Astrocyte (in vitro differentiated cells and primary cell): Measurements from ENCODE around the gene IFRD2. TPM values are rescaled to one million over a fixed set of nuclear protein-coding genes. Genes with fewer than 3 reads are reported as not detected.

ENCODE experiments used
- DNase-seq: peaks from one replicate; pipeline ENCODE4 v3.0.0-alpha.2; 2010; ENCODE audit warnings: low read depth
- FAIRE-seq: peaks from 2 replicates; lab custom pipeline; 2011; peaks lifted over from hg19 to GRCh38; lab: Jason Lieb, UNC
- H2AFZ ChIP-seq: 2 replicates; pipeline ENCODE4 v1.6.0; 2012; ENCODE audit warnings: low read depth, low read length, inconsistent platforms
- H3K27ac ChIP-seq: 2 replicates; pipeline ENCODE4 v1.5.1; 2011; ENCODE audit warnings: low read depth, low read length, inconsistent platforms
- H3K27me3 ChIP-seq: 2 replicates; pipeline ENCODE4 v1.6.0; 2011; ENCODE audit warnings: low read length, inconsistent platforms; ENCODE audit not compliant: insufficient read depth
- H3K36me3 ChIP-seq: 2 replicates; pipeline ENCODE4 v1.5.1; 2011; ENCODE audit warnings: low read length, inconsistent platforms; ENCODE audit not compliant: insufficient read depth
- H3K4me1 ChIP-seq: 2 replicates; pipeline ENCODE4 v1.5.1; 2011; ENCODE audit warnings: low read length, inconsistent platforms; ENCODE audit not compliant: insufficient read depth
- H3K4me2 ChIP-seq: 2 replicates; pipeline ENCODE4 v1.6.0; 2012; ENCODE audit warnings: low read length, inconsistent platforms
- H3K4me3 ChIP-seq: 2 replicates; pipeline ENCODE4 v1.5.1; 2011; ENCODE audit warnings: low read depth, mild to moderate bottlenecking, low read length, inconsistent platforms; ENCODE audit not compliant: insufficient read depth
- H3K79me2 ChIP-seq: 2 replicates; pipeline ENCODE4 v1.6.0; 2012; ENCODE audit warnings: mild to moderate bottlenecking, low read length, inconsistent platforms; ENCODE audit not compliant: insufficient read depth
- H3K9ac ChIP-seq: 2 replicates; pipeline ENCODE4 v1.6.0; 2012; ENCODE audit warnings: mild to moderate bottlenecking, low read length, inconsistent platforms
- H3K9me3 ChIP-seq: 2 replicates; pipeline ENCODE4 v1.5.1; 2012; ENCODE audit warnings: low read depth, mild to moderate bottlenecking, low read length, inconsistent platforms; ENCODE audit not compliant: insufficient read depth
- H4K20me1 ChIP-seq: 2 replicates; pipeline ENCODE4 v1.6.0; 2012; ENCODE audit warnings: low read length, inconsistent platforms; ENCODE audit not compliant: insufficient read depth
- H3K27ac Mint-ChIP-seq: one replicate; pipeline ENCODE4 v1.8.0; 2021; ENCODE audit warnings: mild to moderate bottlenecking, mixed read lengths; ENCODE audit not compliant: unreplicated experiment
- H3K27me3 Mint-ChIP-seq: one replicate; pipeline ENCODE4 v1.8.0; 2021; ENCODE audit warnings: low read depth, mixed read lengths; ENCODE audit not compliant: unreplicated experiment
- H3K36me3 Mint-ChIP-seq: one replicate; pipeline ENCODE4 v1.8.0; 2021; ENCODE audit warnings: low read depth, mixed read lengths; ENCODE audit not compliant: unreplicated experiment
- H3K4me1 Mint-ChIP-seq: one replicate; pipeline ENCODE4 v1.8.0; 2021; ENCODE audit warnings: low read depth, mixed read lengths; ENCODE audit not compliant: unreplicated experiment
- H3K4me3 Mint-ChIP-seq: one replicate; pipeline ENCODE4 v1.8.0; 2021; ENCODE audit warnings: mild to moderate bottlenecking, moderate library complexity, mixed read lengths; ENCODE audit not compliant: unreplicated experiment
- H3K9me3 Mint-ChIP-seq: one replicate; pipeline ENCODE4 v1.8.0; 2021; ENCODE audit warnings: mild to moderate bottlenecking, mixed read lengths; ENCODE audit not compliant: unreplicated experiment
- CTCF ChIP-seq: IDR thresholded peaks from 2 replicates; pipeline ENCODE4 v1.5.1; 2011; ENCODE audit warnings: low read depth, mild to moderate bottlenecking, inconsistent platforms, low read length, moderate library complexity; ENCODE audit not compliant: insufficient read depth
- EZH2 ChIP-seq: IDR thresholded peaks from 2 replicates; pipeline ENCODE4 v1.6.1; 2012; ENCODE audit warnings: mild to moderate bottlenecking, low read length, inconsistent platforms; ENCODE audit not compliant: insufficient read depth
- total RNA-seq: library from RNA; stranded (reverse); gene quantifications from 2 replicates; pipeline ENCODE4 v1.2.1, GENCODE V29; 2021

Gene IFRD2
- total RNA-seq, 1 donor from 2014 or later = 66.8 TPM

- H2AFZ ChIP-seq = no peak overlapping the region
- FAIRE-seq = no peak
- no peak overlapping the region for H3K27ac ChIP-seq
- no peak for DNase-seq
- no peak for TF ChIP-seq EZH2
- TF ChIP-seq CTCF = peak; percentile 43
- no peak overlapping the region for H3K9ac ChIP-seq
- Mint-ChIP-seq H3K36me3 (peaks cover 9% of the 10 kb centered on the region), H3K27me3 (no peaks in the 10 kb centered on the region), H3K9me3 (no peaks in the 10 kb centered on the region), H3K4me3 (peak overlapping the region; percentile 21), H3K27ac (no peak overlapping the region), H3K4me1 (peaks cover 26% of the 10 kb centered on the region)
- H3K27me3 ChIP-seq = no peaks in the 10 kb centered on the region
- peaks cover 42% of the 10 kb centered on the region for H3K4me1 ChIP-seq
- H3K36me3 ChIP-seq = peaks cover 26% of the 10 kb centered on the region
- H3K4me2 ChIP-seq = no peak overlapping the region
- peaks cover 49% of the 10 kb centered on the region for H4K20me1 ChIP-seq
- peaks cover 46% of the 10 kb centered on the region for H3K79me2 ChIP-seq
- H3K9me3 ChIP-seq = no peaks in the 10 kb centered on the region
- no peak overlapping the region for H3K4me3 ChIP-seq
Observed at GRCh38 chr3:50256978-50257890, 35.0 kb downstream of the IFRD2 start.

- no peak overlapping the region for H2AFZ ChIP-seq
- FAIRE-seq (no peak), DNase-seq (no peak)
- peaks cover 66% of the 10 kb centered on the region for H3K79me2 ChIP-seq
- Mint-ChIP-seq H3K9me3 (no peaks in the 10 kb centered on the region), H3K27me3 (no peaks in the 10 kb centered on the region), H3K27ac (no peak overlapping the region), H3K4me1 (peaks cover 35% of the 10 kb centered on the region), H3K4me3 (no peak overlapping the region), H3K36me3 (peaks cover 14% of the 10 kb centered on the region)
- no peak overlapping the region for H3K4me3 ChIP-seq
- H3K36me3 ChIP-seq = peaks cover 27% of the 10 kb centered on the region
- peaks cover 69% of the 10 kb centered on the region for H4K20me1 ChIP-seq
- no peaks in the 10 kb centered on the region for H3K27me3 ChIP-seq
- peaks cover 46% of the 10 kb centered on the region for H3K4me1 ChIP-seq
- peak overlapping the region; percentile 39 for H3K4me2 ChIP-seq
- TF ChIP-seq CTCF (no peak), EZH2 (no peak)
- peak overlapping the region; percentile 57 for H3K27ac ChIP-seq
- H3K9ac ChIP-seq = peak overlapping the region; percentile 45
- no peaks in the 10 kb centered on the region for H3K9me3 ChIP-seq
Observed at GRCh38 chr3:50255251-50255615, 37.0 kb downstream of the IFRD2 start.
